K562 (cell line): ENCODE measurements around the gene ARMC9. TPM values are rescaled to one million over a fixed set of nuclear protein-coding genes. Genes with fewer than 3 reads are reported as not detected.

Experiments
- ATAC-seq: fragments of 200-7000 bp; cut with Tn5 transposase; 3 replicates; pipeline ENCODE4 v1.9.1; 2020; ENCODE audit warnings: moderate library complexity
- BruUV-seq: library from RNA; stranded (reverse); fragments of 400-500 nt; replicated peaks from 2 replicates; lab custom pipeline; 2021; lab: Mats Ljungman, UMichigan
- CTCF ChIA-PET: fragments of 300-600 bp; formaldehyde crosslinking; extraction: SDS; loops from one replicate; lab custom pipeline; 2021; ENCODE audit warnings: low intra/inter-chr PET ratio; lab: Yijun Ruan, JAX
- POLR2A ChIA-PET: fragments of 300-600, 350-650 bp; sonication (Branson Sonifier 250); formaldehyde crosslinking; extraction: SDS; loops from one replicate; lab custom pipeline; 2021; ENCODE audit warnings: antibody characterized with exemption, inconsistent platforms; lab: Yijun Ruan, JAX
- DNase-seq, 4 experiments: peaks; one replicate each; pipeline versions ENCODE4 v3.0.0 to v3.0.0-alpha.2; 2011 to 2018; ENCODE audit warnings: low spot score in 3 of 4, mixed read lengths in 3 of 4; ENCODE audit errors: extremely low read depth in 1 of 4
- FAIRE-seq: peaks from 2 replicates; lab custom pipeline; 2011; peaks lifted over from hg19 to GRCh38; lab: Jason Lieb, UNC
- H2AFZ ChIP-seq: 2 replicates; pipeline ENCODE4 v1.6.0; 2011; ENCODE audit warnings: low read depth, low read length, control low read depth, inconsistent platforms
- H3K27ac ChIP-seq: fragments of 200-600 bp; 3 replicates; pipeline ENCODE4 v1.8.0; 2011; ENCODE audit warnings: low read depth, mild to moderate bottlenecking, control low read depth, inconsistent platforms, low read length, moderate library complexity, mixed read lengths; ENCODE audit errors: extremely low read depth
- H3K27me3 ChIP-seq, 2 experiments: fragments of 300-600 bp in 1 of 2; 2 replicates in 1 of 2; 3 replicates in 1 of 2; pipeline versions ENCODE4 v1.6.0 to v1.8.0; 2011; ENCODE audit warnings: inconsistent platforms in 2 of 2, low read length in 2 of 2, mild to moderate bottlenecking in 1 of 2, mixed read lengths in 1 of 2, moderate library complexity in 1 of 2; ENCODE audit not compliant: control insufficient read depth in 2 of 2, insufficient read depth in 2 of 2
- H3K36me3 ChIP-seq: fragments of 300-600 bp; 3 replicates; pipeline ENCODE4 v1.8.0; 2011; ENCODE audit warnings: mild to moderate bottlenecking, low read length, inconsistent platforms; ENCODE audit not compliant: control insufficient read depth, insufficient read depth
- H3K4me1 ChIP-seq, 2 experiments: fragments of 200-600 bp in 1 of 2; replicated peaks in 1 of 2; 2 replicates in 1 of 2; 3 replicates in 1 of 2; pipeline versions ENCODE4 v1.5.1 to v1.8.0; 2011; ENCODE audit warnings: inconsistent platforms in 2 of 2, low read length in 2 of 2, mild to moderate bottlenecking in 1 of 2, mixed read lengths in 1 of 2, moderate library complexity in 1 of 2; ENCODE audit not compliant: control insufficient read depth in 2 of 2, insufficient read depth in 2 of 2
- H3K4me2 ChIP-seq: 2 replicates; pipeline ENCODE4 v1.6.1; 2011; ENCODE audit warnings: low read length, control low read depth, inconsistent platforms, mixed read lengths; ENCODE audit not compliant: insufficient read depth
- H3K4me3 ChIP-seq: fragments of 200-600 bp; sonication (generic), shearing (Covaris generic); 2 replicates; pipeline ENCODE4 v1.5.1; 2016; ENCODE audit warnings: control low read depth, inconsistent platforms
- H3K79me2 ChIP-seq: fragments of 200-600 bp; 3 replicates; pipeline ENCODE4 v1.8.0; 2011; ENCODE audit warnings: low read length, inconsistent platforms; ENCODE audit not compliant: control insufficient read depth, insufficient read depth
- H3K9ac ChIP-seq, 2 experiments: 2 replicates each; pipeline versions ENCODE4 v1.6.0 to v1.6.1; 2011; ENCODE audit warnings: low read depth in 2 of 2, low read length in 2 of 2, control low read depth in 1 of 2, inconsistent platforms in 1 of 2, mild to moderate bottlenecking in 1 of 2, mixed read lengths in 1 of 2; ENCODE audit not compliant: insufficient read depth in 1 of 2
- H3K9me1 ChIP-seq: one replicate; pipeline ENCODE4 v1.6.0; 2011; ENCODE audit warnings: inconsistent platforms, mild to moderate bottlenecking, low read length, moderate library complexity; ENCODE audit not compliant: control insufficient read depth, insufficient read depth
- H3K9me3 ChIP-seq: replicated peaks from 2 replicates; pipeline ENCODE4 v1.5.1; 2011; ENCODE audit warnings: low read depth, low read length, inconsistent platforms; ENCODE audit not compliant: control insufficient read depth, insufficient read depth
- H4K20me1 ChIP-seq: replicated peaks from 2 replicates; pipeline ENCODE4 v1.6.1; 2011; ENCODE audit warnings: low read length, inconsistent platforms, mixed read lengths; ENCODE audit not compliant: control insufficient read depth, insufficient read depth
- ATF2 ChIP-seq: sonication (generic); formaldehyde crosslinking; IDR thresholded peaks from 2 replicates; pipeline ENCODE4 v1.8.1; 2022; ENCODE audit warnings: missing genetic modification reagents
- CBX2 ChIP-seq: fragments of 200-600 bp; sonication (generic); IDR thresholded peaks from one replicate; pipeline ENCODE4 v1.6.1; 2012; ENCODE audit warnings: mild to moderate bottlenecking, low read length, inconsistent platforms; ENCODE audit not compliant: insufficient read depth, poor library complexity, severe bottlenecking
- ETV1 ChIP-seq: fragments of 450-650 bp; conservative IDR thresholded peaks from 2 replicates; pipeline ENCODE4 v1.6.1; 2016; ENCODE audit warnings: missing genetic modification characterization, control low read depth, low read depth, missing compliant biosample characterization
- FOXA1 ChIP-seq: fragments of 450-650 bp; IDR thresholded peaks from 2 replicates; pipeline ENCODE4 v1.6.1; 2016; ENCODE audit warnings: mild to moderate bottlenecking, borderline replicate concordance
- GATA2 ChIP-seq: sonication (generic); formaldehyde crosslinking; IDR thresholded peaks from 2 replicates; pipeline ENCODE4 v1.4.0; 2020; ENCODE audit warnings: mild to moderate bottlenecking, missing genetic modification reagents
- RCOR1 ChIP-seq, 2 experiments: IDR thresholded peaks; 2 replicates each; pipeline ENCODE4 v1.6.1; 2012; ENCODE audit warnings: low read depth in 2 of 2, low read length in 2 of 2, borderline replicate concordance in 1 of 2, improper control_type of control experiment in 1 of 2
- ZBTB7A ChIP-seq: IDR thresholded peaks from 2 replicates; pipeline ENCODE4 v1.6.1; 2011; ENCODE audit warnings: low read depth, mild to moderate bottlenecking, low read length, moderate library complexity, borderline replicate concordance; ENCODE audit not compliant: control insufficient read depth
- ZNF324 ChIP-seq: fragments of 250-450 bp; sonication (Bioruptor Pico); IDR thresholded peaks from 2 replicates; pipeline ENCODE4 v1.4.0; 2020; ENCODE audit warnings: mild to moderate bottlenecking
- ZNF347 ChIP-seq: fragments of 450-650 bp; formaldehyde crosslinking; IDR thresholded peaks from 2 replicates; pipeline ENCODE4 v1.4.0; 2020; ENCODE audit warnings: low read depth, mild to moderate bottlenecking, moderate library complexity
- WGBS: fragments of 100-300 bp; shearing (Covaris generic); methylation state at CpG from one replicate; pipeline ENCODE4 v1.1.6; 2016; ENCODE audit warnings: low coverage, mixed read lengths; ENCODE audit not compliant: insufficient coverage; ENCODE audit errors: missing lambda C conversion rate; 5-methylcytosine and 5-hydroxymethylcytosine counted together
- in situ Hi-C: fragments of 300-500 bp; cut with MboI; formaldehyde crosslinking; loops from 4 replicates; pipeline ENCODE4 v1.15.0; 2018; ENCODE audit warnings: inconsistent platforms, mixed read lengths
- intact Hi-C: fragments of 100-400 bp; cut with micrococcal nuclease; formaldehyde crosslinking; loops from 2 replicates; pipeline ENCODE4 v1.14.2; 2022
- polyA plus RNA-seq, 8 experiments: library from polyadenylated mRNA; depleted of rRNA in 4 of 8; stranded (reverse) in 5 of 8; unstranded in 3 of 8; fragments of >200 nt; fragmentation: Nextera tagmentation in 2 of 8; fragmentation: Illumina TruSeq in 1 of 8; extraction: Ambion mirVana in 2 of 8; extraction: Trizol in 1 of 8; gene quantifications; 2 replicates each; pipeline versions ENCODE4 v1.2.1 to v1.2.3, GENCODE V29; 2011 to 2014; ENCODE audit warnings: inconsistent platforms in 1 of 8, missing spikeins in 1 of 8
- total RNA-seq, 7 experiments: library from RNA; depleted of rRNA in 6 of 7; stranded (reverse); fragments of >200 nt in 6 of 7; fragmentation: Illumina TruSeq in 2 of 7; extraction: Trizol in 2 of 7; gene quantifications; 2 replicates each; pipeline versions ENCODE4 v1.2.1 to v1.2.3, GENCODE V29; 2011 to 2021; ENCODE audit warnings: low replicate concordance in 1 of 7

ARMC9 gene
- total and polyA plus RNA-seq, 9 of the 15 experiments (the other 6 are each of a cell fraction or from before 2014, with no cell fraction given): 0.36 to 2.3 (median 1.1) TPM

- TF ChIP-seq ETV1 (tag): no peak
These were observed 47.9 kb downstream of the ARMC9 start (continued) for GRCh38 chr2:231246171-231246842.

- Histone ChIP-seq H3K9ac (no peak overlapping the region), H3K4me3 (no peak overlapping the region), H4K20me1 (no peaks in the 10 kb centered on the region), H3K9me1 (no peaks in the 10 kb centered on the region), H3K9me3 (no peaks in the 10 kb centered on the region), H3K4me2 (no peak overlapping the region), H3K79me2 (no peaks in the 10 kb centered on the region), H2AFZ (no peak overlapping the region), H3K27ac (no peak overlapping the region), H3K27me3 (peaks cover 2 to 33% of the 10 kb centered on the region in 2 experiments; a peak in 3 of 5 replicates), H3K4me1 (peaks cover 0 to 3% of the 10 kb centered on the region in 2 experiments; a peak in 2 of 5 replicates), H3K36me3 (no peaks in the 10 kb centered on the region)
- in situ Hi-C loops (no loop called here), intact Hi-C loops (no loop called here)
- no peak for TF ChIP-seq CBX2
- no peak for TF ChIP-seq ZBTB7A
- no peak for TF ChIP-seq RCOR1 (IDR thresholded peaks at IDR 0.05; ENCODE audit: borderline replicate concordance in 1 of 2, low read depth in 2 of 2, low read length in 2 of 2)
- no peak for TF ChIP-seq ATF2
- TF ChIP-seq GATA2 (CRISPR knock-in tag): no peak
- no peak for TF ChIP-seq ZNF324
- TF ChIP-seq ZNF347 (CRISPR knock-in tag): no peak
- TF ChIP-seq FOXA1: no peak
- FAIRE-seq: no peak
- ChIA-PET POLR2A (no interaction called here), CTCF (no interaction called here)
- no peak for DNase-seq
- 3% methylated on average over 4 of the region's 5 CpGs for WGBS
- ATAC-seq: no peak
- BruUV-seq: no TSS peak
These were observed 51.7 kb downstream of the ARMC9 start for GRCh38 chr2:231250146-231250545.
